ENCODE measurements around the gene CDC42EP5.

Gene CDC42EP5

DNA sequence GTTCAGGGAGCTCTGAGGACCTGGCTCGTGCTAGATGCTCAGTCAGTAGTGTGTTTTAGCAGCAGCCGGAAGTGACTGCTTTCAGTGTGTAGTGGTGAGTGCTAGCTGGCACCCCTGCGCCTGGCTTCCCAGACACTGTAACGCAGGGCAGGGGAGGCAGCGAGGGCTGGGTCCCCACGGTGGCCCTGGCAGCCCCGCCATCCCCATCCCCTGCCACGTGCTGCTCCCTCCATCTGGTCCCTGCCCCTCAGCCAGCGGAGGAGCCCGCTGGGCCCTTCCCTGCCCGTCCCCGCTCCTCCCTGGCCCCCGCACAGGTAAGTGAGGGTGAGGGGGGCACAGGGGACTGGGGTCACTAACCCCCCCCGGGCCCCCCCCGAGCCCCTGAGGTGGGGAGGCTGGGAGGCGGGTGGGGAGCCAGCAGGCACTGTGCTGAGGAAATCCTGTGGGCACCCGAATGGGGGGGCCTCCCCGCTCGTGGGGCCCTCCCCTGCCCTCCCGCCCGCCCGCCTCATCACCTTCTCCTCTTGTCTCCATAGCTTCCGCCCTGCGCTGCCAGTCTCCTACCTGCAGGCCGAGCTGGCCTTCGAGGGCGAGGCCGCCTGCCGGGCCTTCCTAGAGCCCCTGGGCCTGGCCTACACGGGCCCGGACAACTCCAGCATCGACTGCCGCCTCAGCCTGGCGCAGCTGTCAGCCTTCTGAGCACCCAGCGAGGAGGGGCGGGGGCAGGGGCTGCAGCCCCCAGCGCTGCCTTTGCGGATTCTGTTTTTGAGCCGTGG, 12.7 kb downstream of the CDC42EP5 start:
- ATAC-seq (no peak), DNase-seq (no peak)
- no peaks in the 10 kb centered on the region for H3K9me3 Mint-ChIP-seq
- no peak overlapping the region for H3K4me3 Mint-ChIP-seq
- H3K4me1 Mint-ChIP-seq = peaks cover 55% of the 10 kb centered on the region
- no peak overlapping the region for H3K27ac Mint-ChIP-seq
- peaks cover under 1% of the 10 kb centered on the region for H3K27me3 Mint-ChIP-seq

- H3K4me1 Mint-ChIP-seq = peaks cover 60% of the 10 kb centered on the region
- peak overlapping the region in 1 of 2 donors; percentile 40 for H3K27ac Mint-ChIP-seq
- no peaks in the 10 kb centered on the region for H3K27me3 Mint-ChIP-seq
- H3K4me3 Mint-ChIP-seq = no peak overlapping the region
- no peak for DNase-seq
- H3K9me3 Mint-ChIP-seq = no peaks in the 10 kb centered on the region
- ATAC-seq = no peak
These were observed 13.5 kb downstream of the CDC42EP5 start for GRCh38 chr19:54459282-54460229.

DNA sequence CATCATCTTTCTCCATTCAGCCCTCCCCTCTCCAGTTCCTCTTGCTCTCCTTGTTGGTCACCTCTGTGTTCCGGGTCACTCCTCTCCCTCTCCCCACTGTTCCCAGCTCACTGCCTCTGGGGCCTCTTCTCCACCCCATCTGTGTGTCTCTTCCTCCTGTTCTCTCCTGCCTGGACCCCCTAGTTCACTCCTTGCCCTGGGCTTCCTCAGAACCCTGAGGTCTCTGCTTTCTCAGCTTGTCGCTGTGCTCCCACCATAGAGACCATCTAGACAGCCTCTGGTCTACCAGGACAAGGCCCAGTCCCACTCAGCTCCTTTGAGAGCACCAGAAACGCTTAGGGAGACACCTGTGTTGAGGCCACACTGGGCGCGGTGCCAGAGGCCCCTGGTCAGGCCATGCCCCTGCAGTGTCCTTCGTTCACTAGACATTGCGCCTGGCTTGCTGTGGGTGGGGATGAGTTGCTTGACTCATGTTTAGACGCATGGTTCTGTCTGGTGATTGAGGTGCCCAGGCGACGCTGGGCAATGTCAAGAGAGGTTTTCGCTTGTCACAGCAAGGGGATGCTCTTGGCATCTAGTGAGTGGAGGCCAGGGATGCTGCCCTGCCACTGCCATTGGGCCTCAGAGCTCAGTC, 14.3 kb downstream of the CDC42EP5 start:
- Mint-ChIP-seq H3K4me1 (peaks cover 54% of the 10 kb centered on the region), H3K27ac (peak overlapping the region in 1 of 2 donors; percentile 30), H3K9me3 (no peaks in the 10 kb centered on the region), H3K27me3 (no peaks in the 10 kb centered on the region), H3K4me3 (no peak overlapping the region)
- ATAC-seq (no peak), DNase-seq (no peak)

GRCh38 chr19:54457773-54458647, 15.1 kb downstream of the CDC42EP5 start:
- H3K27me3 Mint-ChIP-seq = no peaks in the 10 kb centered on the region
- peaks cover 61% of the 10 kb centered on the region for H3K4me1 Mint-ChIP-seq
- H3K27ac Mint-ChIP-seq = peak overlapping the region in 1 of 2 donors; percentile 37
- DNase-seq (no peak), ATAC-seq (no peak)
- no peak overlapping the region for H3K4me3 Mint-ChIP-seq
- H3K9me3 Mint-ChIP-seq = no peaks in the 10 kb centered on the region

GRCh38 chr19:54456423-54457373, 16.4 kb downstream of the CDC42EP5 start:
- H3K4me3 Mint-ChIP-seq = no peak overlapping the region
- ATAC-seq (no peak), DNase-seq (no peak)
- peaks cover 62% of the 10 kb centered on the region for H3K4me1 Mint-ChIP-seq
- no peaks in the 10 kb centered on the region for H3K9me3 Mint-ChIP-seq
- H3K27me3 Mint-ChIP-seq = no peaks in the 10 kb centered on the region
- H3K27ac Mint-ChIP-seq = peak overlapping the region in 1 of 2 donors; percentile 60

- H3K4me3 Mint-ChIP-seq = no peak overlapping the region
- no peaks in the 10 kb centered on the region for H3K27me3 Mint-ChIP-seq
- DNase-seq = no peak
- no peaks in the 10 kb centered on the region for H3K9me3 Mint-ChIP-seq
- no peak for ATAC-seq
- peaks cover 61% of the 10 kb centered on the region for H3K4me1 Mint-ChIP-seq
- no peak overlapping the region for H3K27ac Mint-ChIP-seq
These were observed 17.2 kb downstream of the CDC42EP5 start for GRCh38 chr19:54455786-54456422.

GRCh38 chr19:54454781-54455675, 18.1 kb downstream of the CDC42EP5 start:
- peaks cover 64% of the 10 kb centered on the region for H3K4me1 Mint-ChIP-seq
- DNase-seq = no peak
- no peak overlapping the region for H3K4me3 Mint-ChIP-seq
- H3K27ac Mint-ChIP-seq = no peak overlapping the region
- H3K27me3 Mint-ChIP-seq = no peaks in the 10 kb centered on the region
- ATAC-seq = no peak
- no peaks in the 10 kb centered on the region for H3K9me3 Mint-ChIP-seq

- DNase-seq (no peak), ATAC-seq (no peak)
- peaks cover 61% of the 10 kb centered on the region for H3K4me1 Mint-ChIP-seq
- no peaks in the 10 kb centered on the region for H3K27me3 Mint-ChIP-seq
- no peak overlapping the region for H3K4me3 Mint-ChIP-seq
- no peak overlapping the region for H3K27ac Mint-ChIP-seq
- H3K9me3 Mint-ChIP-seq = no peaks in the 10 kb centered on the region
These were observed 18.9 kb downstream of the CDC42EP5 start for GRCh38 chr19:54453921-54454780.

GRCh38 chr19:54452626-54453025, 20.5 kb downstream of the CDC42EP5 start:
- Mint-ChIP-seq H3K4me3 (no peak overlapping the region), H3K27me3 (no peaks in the 10 kb centered on the region), H3K4me1 (peaks cover 59% of the 10 kb centered on the region), H3K9me3 (no peaks in the 10 kb centered on the region), H3K27ac (peak overlapping the region in 1 of 2 donors; percentile 74)
- DNase-seq (no peak), ATAC-seq (no peak)

- no peaks in the 10 kb centered on the region for H3K27me3 Mint-ChIP-seq
- no peak overlapping the region for H3K4me3 Mint-ChIP-seq
- peak overlapping the region in 1 of 2 donors; percentile 67 for H3K27ac Mint-ChIP-seq
- DNase-seq (no peak), ATAC-seq (no peak)
- H3K9me3 Mint-ChIP-seq = no peaks in the 10 kb centered on the region
- peaks cover 65% of the 10 kb centered on the region for H3K4me1 Mint-ChIP-seq
These were observed 21.1 kb downstream of the CDC42EP5 start for GRCh38 chr19:54451997-54452396.

DNA sequence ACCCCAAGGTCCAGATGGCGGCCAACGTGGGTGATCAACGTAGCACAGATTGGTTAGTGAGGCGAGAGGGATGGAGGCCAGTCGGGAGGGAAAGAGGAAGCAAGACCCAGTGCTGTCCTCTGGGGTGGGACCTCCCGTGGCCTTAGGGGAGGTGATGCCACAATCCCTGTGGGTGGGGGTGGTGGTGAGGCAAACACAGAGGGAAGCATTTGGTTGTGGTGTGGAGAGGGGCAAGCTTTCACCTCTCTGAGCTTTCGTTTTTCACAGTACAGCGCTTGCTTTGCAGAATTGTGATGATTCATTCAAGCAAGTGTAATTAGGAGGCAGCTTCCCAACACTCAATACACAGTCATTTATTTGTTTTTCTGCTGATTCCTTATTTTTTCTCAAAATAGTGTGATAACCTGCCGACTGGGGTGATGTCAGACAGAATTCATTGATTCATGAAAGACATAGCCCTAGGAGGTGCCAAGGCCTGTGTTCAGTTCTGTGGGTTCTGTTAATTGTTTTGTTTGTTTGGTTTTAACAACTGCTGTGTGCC, 21.7 kb downstream of the CDC42EP5 start:
- Mint-ChIP-seq H3K27ac (peak overlapping the region in 1 of 2 donors; percentile 57), H3K27me3 (no peaks in the 10 kb centered on the region), H3K4me3 (peak overlapping the region; percentile 96 to 98), H3K4me1 (peaks cover 68% of the 10 kb centered on the region), H3K9me3 (no peaks in the 10 kb centered on the region)
- DNase-seq (no peak), ATAC-seq (no peak)

DNA sequence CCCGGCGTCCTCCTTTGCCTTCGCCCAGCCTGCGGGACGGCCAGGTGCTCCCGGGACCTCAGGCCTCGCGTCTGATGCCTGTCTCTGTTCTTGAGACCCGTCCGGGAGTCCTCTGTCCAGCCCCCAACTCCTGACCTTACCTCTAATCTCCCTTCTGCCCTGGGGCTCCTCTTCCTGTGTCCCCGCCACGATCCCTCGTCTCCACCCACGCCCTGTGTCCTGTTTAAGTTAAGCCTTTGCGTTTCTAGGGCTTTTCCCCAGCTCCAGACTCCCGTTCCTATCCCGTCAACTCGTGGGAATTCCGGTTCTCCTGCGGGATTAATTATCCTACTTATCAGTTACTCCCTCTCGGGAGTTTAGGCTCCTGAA, 23.4 kb downstream of the CDC42EP5 start:
- DNase-seq (no peak), ATAC-seq (peak; percentile 7)
- no peaks in the 10 kb centered on the region for H3K27me3 Mint-ChIP-seq
- no peaks in the 10 kb centered on the region for H3K9me3 Mint-ChIP-seq
- H3K27ac Mint-ChIP-seq = peak overlapping the region; percentile 96 to 98
- peaks cover 60% of the 10 kb centered on the region for H3K4me1 Mint-ChIP-seq
- H3K4me3 Mint-ChIP-seq = peak overlapping the region; percentile 96 to 98
